Body of pancreas (tissue), 4 donors: ENCODE measurements around the gene TNKS1BP1.

Source experiments
- POLR2A ChIP-seq, 3 donors: fragments of 450-650 bp; IDR thresholded peaks; one replicate each; pipeline ENCODE4 v1.6.1; 2016; ENCODE audit warnings: antibody characterized with exemption in 3 of 3, mild to moderate bottlenecking in 2 of 3
- TF ChIP-seq, protein P1 (sequence below), 7 experiments: fragments of 450-650 bp in 4 of 7; fragments of 200-600 bp in 3 of 7; sonication (generic) in 3 of 7; IDR thresholded peaks; one replicate each; pipeline ENCODE4 v1.5.1; 2016 to 2019; ENCODE audit warnings: antibody characterized with exemption in 7 of 7

DNA sequence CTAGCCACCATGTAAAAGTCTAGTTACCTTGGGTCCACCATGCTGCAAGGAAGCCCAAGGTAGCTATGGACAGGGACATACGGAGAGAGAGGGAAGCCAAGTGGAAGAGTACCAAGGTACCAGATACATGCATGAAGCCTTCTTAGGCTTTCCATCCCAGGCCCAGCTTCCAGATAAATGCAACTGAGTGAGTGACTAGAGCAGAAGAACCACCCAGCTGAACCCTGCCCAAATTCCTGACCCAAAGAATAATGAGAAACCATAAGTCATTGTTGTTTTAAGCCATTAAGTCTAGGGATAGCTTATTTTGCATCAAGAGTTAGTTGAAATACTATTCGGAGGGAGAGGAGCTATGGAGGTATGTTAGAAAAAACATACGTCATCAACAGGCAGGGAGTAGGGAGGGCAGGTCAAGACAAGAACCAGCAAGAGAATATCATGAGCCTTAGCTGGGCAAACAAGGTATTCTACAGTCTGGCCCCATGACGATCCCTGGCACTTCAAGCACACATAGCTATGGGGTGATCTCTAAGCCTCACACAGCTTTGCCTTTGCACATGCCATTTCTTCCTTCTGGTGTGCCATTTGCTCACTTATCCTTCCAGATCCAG lies 51.2 kb downstream of the TNKS1BP1 start:
- TF ChIP-seq, protein P1, sequence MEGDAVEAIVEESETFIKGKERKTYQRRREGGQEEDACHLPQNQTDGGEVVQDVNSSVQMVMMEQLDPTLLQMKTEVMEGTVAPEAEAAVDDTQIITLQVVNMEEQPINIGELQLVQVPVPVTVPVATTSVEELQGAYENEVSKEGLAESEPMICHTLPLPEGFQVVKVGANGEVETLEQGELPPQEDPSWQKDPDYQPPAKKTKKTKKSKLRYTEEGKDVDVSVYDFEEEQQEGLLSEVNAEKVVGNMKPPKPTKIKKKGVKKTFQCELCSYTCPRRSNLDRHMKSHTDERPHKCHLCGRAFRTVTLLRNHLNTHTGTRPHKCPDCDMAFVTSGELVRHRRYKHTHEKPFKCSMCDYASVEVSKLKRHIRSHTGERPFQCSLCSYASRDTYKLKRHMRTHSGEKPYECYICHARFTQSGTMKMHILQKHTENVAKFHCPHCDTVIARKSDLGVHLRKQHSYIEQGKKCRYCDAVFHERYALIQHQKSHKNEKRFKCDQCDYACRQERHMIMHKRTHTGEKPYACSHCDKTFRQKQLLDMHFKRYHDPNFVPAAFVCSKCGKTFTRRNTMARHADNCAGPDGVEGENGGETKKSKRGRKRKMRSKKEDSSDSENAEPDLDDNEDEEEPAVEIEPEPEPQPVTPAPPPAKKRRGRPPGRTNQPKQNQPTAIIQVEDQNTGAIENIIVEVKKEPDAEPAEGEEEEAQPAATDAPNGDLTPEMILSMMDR (IDR thresholded peaks at IDR 0.05) = no peak
- TF ChIP-seq POLR2A (IDR thresholded peaks at IDR 0.05) = no peak
